HG03469 (cell line): ENCODE results near the gene TLR9.

Source experiments
- ATAC-seq: cut with Tn5 transposase; IDR thresholded peaks from one replicate; pipeline ENCODE4 v1.9.1; 2021; ENCODE audit warnings: mild to moderate bottlenecking, moderate library complexity, moderate number of reproducible peaks; ENCODE audit not compliant: unreplicated experiment

The TLR9 gene

DNA sequence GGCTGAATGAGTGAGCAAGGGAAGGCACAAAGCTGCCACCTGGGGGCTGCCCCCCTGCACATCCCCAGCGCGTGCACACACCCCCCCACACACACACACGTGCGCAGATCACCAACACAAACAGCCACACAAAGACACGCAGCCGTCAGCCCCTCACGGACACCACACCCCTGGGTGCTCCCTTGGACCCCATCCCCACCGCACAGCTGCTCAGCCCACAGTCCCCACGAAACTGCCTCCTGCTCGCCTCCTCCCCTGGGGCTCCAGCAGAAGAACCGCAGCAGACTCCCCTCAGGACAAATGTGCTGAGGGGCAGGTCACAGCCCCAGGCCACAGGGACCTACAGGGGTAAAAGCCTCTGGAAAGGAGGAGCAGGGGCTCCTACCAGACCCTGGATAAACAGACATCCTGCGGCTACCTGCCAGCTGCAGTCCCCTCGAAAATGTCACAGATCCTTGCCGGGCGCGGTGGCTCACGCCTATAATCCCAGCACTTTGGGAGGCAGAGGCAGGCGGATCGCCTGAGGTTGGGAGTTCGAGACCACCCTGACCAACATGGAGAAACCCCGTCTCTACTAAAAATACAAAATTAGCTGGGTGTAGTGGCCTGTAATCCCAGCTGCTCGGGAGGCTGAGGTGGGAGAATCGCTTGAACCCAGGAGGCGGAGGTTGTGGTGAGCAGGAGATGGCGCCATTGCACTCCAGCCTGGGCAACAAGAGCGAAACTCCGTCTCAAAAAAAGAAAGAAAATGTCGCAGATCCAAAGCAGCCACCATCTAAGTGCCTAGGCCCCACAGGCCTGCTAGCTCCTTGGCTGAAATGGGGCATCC, 7.0 kb upstream of the TLR9 start:
- ATAC-seq, result no peak

DNA sequence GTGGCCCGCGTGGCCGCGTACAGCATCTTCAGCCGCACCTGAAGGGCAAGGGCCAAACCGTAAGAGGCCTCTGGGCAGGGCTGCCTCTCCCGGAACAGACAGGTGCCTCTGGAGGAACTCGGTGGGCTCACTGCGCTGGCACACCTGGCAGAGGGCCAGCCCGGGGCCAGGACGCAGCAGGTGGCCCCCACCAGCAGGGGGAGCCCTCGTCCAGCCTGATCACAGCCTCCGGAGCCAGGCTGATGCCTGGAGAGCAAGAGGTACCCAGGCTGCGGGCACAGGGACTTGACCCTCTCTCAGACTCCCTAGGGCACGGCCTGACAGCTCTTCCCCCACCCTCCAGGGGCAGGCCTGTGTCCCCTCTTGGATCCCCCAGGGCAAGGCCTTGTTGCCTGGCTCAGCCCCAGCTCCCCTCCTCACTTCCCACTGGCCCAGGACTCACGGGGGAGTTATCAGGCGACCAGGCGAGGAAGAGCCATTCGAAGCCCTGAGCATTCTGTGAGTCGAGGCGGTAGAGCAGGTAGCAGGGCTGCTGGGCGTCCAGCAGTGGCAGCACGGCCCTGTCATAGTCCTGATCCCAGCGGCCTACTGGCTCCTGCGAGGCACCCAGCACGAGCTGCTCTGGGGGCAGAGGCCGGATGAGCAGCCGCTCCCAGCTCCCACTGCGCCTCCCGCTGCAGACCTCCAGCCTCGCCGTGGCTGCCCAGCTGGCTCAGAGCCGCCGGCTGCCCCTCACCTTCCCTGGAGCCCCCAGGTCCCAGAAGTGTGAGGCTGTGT, 6.2 kb upstream of the TLR9 start:
- ATAC-seq, result no peak

DNA sequence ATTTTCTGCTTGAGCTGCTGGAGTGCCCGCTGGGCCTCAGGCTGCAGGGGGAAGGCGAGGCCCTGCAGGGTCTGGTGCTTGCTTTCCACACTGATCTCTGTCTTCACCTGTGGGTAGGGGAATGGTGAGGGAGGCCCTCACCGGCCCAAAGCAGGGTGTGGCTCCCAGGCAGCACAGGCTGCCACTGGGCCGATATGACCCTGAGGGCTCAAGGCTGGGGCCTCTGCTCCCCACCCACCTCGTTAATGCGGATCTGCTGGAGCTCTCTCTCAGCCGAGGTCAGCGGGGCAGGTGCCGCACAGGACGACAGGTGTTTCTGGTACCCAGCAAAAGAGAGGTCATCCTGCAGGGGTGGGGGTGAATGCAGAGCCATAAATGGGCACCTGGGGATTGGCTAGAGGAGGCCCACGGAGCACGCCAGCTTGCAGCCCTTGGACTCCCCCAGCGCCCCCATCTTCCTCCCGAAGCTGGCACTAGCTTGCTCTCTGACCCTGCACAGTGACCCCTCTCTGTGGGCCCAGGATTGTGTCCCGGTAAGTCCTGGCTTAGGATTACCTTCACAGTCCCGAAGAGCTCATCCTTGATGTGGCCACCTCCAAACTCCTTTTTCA, 5.5 kb upstream of the TLR9 start:
- no peak for ATAC-seq

DNA sequence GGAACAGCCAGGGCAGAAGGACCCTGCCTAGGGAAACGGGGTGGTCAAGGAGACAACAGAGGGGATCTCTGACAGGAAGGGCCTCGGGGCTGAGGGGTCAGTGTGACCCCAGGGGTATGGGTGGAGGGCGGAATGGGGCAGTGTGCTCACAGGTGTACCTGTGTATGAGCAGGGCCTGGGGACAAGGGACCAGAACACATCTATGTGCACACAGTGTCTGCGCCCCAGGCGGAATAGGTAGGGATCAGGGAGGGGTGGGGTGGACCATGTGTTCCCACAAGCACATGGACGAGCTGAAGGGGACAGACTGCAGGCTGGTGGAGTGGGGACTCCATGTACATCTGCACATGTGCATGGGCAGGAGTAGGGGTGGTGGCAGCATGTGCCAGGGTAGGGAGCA, 5.0 kb upstream of the TLR9 start:
- no peak for ATAC-seq

DNA sequence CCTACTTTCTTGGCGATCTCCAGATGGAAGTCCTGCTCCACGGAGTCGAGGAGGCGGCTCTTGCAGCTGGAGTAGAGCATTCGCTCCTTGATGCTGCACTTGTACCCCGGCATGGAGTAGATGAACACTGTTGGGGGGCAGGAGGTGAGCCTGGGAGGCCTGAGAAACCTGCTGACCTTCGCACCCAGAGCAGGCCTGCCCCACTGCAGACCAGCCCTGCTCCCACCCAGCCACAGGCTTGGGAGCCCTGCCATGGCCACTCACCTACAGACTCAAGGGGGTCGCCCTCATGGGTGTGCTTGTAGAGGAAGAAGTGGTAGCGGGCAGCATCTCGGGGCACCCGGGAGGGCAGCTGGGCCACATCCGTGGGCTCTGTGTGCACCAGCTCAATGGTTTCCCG, 4.2 kb upstream of the TLR9 start:
- no peak for ATAC-seq

DNA sequence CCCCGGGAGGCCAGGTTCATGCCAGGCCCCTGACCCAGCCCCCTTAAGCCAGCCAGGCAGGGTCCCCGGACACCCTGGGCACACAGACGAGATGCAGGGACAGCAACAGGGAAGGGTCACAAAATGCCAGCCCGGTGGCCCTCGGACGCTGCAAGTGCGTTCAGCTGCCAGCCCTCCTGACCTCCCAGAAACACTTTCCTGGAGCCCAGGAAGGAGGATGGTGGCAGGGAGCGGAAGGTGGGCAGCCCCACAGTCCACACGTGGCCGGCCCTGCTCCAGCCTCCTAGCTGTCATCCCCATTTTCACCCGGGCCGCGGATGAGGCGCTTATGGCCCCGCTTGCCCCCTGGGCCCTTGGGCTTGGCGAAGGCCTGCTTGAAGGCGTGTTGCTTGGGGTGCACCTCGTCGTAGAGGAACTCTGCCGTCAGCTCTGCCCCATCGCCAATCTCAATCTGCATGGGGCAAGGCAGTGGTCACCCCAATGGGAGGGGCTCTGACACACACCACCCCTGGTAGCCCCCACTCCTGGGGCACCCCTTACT, 3.4 kb upstream of the TLR9 start:
- no peak for ATAC-seq

DNA sequence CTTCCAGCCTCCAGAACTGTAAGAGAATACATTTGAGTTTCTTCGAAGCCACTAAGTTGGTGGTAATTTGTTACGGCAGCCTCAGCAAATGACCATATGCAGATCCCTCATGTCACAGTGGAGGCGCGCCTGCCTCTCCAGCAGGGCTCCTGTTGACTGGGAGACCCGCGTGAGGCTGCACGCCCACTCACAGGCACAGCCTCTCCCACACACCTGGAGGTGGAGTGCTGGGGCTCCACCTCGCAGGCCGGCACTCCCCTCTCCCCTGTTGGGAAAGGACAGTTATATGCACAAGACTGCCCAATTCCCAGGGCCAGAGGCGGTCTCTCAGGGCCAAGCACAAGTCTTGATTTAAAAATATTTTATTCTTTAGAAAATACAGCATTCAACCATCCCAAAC, 2.8 kb upstream of the TLR9 start:
- no peak for ATAC-seq

DNA sequence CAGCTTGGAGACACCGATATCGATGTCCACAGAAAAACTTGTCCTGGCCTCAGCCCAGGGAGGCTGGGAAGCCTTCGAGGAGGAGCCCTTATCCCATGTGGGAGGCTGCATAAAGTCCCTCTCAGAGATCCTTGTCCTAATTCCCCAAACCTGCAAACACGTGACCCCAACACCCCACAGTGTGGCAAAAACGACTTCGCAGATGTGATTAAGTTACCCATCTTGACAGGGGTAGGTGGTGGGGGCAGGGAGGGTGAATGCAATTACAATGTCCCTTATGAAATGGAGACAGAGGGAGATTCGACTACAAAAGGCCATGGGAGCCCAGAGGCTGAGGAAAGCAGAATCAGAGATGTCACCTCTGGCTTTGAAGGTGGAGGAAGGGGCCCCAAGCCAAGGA, 2.3 kb upstream of the TLR9 start:
- no peak for ATAC-seq

DNA sequence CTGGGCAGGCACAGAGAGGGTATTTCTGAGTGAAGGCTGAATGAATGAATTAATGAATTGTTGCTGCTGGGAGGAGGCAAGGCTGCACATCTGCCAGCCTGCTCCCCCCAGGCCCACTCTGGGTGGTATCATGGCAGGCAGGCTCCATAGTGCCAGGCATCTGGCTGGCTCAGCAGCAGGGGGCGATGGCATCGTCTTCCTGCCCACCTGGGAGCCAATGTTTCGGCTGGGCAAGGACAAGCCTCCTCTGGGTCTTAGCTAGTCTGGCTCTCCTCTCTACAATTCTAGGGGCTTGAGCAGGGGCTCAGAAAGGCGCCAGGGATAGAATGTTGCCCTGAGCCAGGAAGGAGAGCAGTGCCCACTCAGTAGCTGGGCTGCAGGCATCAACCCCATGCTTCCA, 1.7 kb upstream of the TLR9 start:
- ATAC-seq, result no peak

DNA sequence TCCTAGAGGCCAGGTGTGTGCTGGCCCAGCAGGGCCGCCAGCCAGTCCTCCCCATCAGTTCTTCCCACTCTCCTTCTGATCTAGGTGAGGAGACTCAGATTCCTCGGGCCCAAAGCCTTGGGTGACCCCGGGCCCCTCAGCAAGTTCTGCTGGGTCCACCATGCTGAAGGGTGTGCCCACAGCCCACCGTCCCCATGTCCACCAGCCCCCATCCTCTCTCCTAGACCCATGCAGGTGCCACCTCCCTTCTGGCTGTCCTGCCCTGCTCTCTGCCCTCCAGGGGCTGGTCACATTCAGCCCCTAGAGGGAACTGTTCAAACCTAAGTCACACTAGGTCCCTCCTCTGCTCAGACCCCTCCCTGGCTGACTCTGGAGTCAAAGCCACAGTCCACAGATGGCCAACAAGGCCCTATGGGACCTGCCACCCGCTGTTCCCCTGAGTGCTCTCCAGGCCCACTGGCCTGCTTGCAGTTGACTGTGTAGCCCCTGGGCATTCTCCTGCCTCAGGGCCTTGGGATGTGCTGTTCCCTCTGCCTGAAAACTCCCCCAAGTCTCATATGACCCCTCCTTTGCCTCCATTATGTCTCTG, 878 bp upstream of the TLR9 start:
- no peak for ATAC-seq

DNA sequence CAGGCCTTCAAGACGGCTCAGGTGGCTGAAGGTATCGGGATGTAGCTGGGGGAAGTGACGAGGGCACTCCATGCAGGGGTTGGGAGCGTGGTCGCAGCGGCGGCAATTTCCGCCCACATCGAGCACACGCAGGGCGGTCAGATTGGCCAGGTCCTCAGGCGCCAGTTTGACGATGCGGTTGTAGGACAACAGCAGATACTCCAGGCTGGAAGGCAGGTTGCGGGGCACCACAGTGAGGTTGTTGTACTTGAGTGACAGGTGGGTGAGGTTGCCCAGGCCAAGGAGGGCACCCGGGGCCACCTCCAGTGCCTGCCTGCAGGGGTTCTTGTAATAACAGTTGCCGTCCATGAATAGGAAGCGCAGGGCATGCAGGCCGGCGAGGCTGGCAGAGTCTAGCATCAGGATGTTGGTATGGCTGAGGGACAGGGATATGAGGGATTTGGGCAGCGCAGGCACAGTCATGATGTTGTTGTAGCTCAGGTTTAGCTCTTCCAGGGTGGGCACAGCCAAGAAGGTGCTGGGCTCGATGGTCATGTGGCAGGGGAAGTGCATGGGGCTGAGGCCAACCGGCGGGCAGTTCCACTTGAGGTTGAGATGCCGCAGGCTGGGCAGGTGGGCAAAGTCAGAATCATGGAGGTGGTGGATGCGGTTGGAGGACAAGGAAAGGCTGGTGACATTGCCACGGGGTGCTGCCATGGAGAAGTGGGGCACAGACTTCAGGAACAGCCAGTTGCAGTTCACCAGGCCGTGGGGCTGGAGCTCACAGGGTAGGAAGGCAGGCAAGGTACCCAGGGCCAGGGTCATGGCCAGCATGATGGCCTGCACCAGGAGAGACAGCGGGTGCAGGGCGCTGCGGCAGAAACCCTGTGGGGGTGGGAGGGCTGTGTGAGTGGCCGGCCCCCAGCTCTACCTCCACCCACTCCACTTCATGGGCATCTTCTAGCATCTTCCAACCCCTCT, 1.7 kb downstream of the TLR9 start:
- no peak for ATAC-seq

DNA sequence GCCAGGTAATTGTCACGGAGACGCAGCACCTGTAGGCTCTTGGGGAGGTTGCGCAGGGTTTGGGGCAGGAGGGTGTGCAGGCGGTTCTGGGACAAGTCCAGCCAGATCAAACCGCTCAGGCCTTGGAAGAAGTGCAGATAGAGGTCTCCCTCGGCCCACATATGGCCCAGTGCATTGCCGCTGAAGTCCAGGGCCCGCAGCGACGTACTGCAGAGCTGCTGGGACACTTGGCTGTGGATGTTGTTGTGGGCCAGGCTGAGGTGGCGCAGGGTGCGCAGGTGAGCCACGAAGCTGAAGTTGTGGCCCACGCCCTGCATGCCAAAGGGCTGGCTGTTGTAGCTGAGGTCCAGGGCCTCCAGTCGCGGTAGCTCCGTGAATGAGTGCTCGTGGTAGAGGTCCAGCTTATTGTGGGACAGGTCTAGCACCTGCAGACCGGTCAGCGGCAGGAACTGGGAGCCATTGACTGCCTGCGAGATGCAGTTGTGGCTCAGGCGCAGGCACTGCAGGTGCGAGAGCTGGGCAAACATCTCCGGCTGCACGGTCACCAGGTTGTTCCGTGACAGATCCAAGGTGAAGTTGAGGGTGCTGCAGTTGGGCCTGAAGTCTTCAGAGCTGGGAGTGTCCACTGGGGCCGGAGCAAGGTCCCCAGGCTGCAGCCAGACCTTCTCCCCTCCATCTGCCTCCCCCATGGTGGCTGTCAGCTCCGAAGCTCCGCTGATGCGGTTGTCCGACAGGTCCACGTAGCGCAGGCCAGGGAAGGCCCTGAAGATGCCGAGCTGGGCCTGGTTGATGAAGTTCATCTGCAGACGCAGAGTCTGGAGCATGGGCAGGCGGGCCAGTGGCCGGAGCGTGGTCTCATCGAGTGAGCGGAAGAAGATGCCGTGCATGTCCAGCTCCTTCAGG, 2.9 kb downstream of the TLR9 start:
- no peak for ATAC-seq

DNA sequence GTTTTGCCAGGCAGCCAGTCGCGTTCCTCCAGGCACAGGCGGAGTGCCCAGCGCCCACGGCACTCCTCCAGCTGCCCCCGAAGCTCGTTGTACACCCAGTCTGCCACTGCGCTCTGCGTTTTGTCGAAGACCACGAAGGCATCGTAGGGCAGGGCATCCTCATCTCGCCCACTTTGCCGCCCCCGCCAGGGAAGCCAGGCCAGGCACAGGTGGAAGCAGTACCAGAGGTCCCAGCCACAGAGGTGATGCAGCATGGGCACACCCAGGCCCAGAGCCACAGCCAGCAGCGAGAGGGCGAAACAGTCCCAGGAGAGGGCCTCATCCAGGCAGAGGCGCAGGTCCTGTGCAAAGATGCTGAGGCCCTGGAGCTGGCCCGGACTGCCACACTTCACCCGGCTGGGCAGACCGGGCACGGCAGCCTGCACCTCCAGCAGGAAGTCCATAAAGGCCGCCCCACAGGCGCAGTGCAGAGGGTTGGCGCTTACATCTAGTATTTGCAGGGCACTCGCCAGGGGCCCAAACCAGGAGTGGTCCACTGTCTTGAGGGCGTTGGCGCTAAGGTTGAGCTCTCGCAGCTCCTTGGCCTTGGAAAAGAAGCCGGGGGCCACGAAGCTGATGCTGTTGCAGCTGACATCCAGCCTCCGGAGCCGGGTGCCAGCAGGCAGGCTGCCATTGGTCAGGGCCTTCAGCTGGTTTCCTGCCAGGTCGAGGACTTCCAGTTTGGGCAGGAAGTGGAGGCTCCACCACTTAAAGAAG, 3.7 kb downstream of the TLR9 start:
- ATAC-seq, result no peak

DNA sequence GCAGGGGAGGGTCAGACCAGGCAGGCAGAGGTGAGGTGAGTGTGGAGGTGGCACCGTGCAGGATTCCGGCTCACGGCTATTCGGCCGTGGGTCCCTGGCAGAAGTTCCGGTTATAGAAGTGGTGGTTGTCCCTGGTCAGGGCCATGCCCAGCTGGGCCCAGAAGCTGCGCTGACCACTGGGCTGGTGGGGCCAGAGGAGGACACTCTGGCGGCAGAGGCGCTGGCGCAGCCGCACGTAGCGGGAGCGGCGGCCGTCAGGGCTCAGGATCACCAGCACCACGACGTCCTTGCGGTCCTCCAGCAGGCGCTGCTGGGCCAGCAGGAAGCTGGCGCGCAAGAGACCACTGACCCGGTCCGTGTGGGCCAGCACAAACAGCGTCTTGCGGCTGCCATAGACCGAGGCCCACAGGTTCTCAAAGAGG, 4.3 kb downstream of the TLR9 start:
- no peak for ATAC-seq

DNA sequence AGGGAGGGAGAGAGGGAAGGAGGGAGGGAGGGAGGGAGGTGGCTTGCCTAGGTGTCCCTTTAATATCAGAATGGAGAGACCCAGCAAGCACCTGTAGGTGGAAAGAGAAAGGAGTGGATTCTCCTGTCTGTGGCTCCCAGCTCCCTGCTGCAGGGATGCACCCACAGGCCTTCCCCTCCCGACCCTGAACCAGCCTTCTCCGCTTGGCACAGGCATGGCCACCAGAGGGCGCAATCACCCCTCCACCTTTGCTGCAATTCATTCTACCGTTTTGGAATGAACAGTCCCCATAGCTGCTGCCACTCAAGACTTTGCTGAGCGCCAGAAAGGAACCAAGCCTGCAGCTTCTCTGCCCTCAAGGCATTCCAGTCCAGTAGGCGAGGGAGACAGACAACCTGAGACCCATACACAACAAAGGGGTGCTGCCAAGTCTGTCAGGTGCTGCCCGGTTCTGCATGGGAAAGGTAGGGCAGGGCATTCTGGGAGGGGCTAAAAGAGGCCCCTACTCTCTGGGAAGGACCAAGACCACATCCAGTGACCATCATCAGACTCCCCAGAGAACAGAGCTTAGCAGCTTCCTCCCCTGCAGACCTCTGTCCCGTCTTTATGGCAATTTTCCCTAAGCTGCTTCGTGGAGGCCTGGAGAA, 4.9 kb downstream of the TLR9 start:
- no peak for ATAC-seq

DNA sequence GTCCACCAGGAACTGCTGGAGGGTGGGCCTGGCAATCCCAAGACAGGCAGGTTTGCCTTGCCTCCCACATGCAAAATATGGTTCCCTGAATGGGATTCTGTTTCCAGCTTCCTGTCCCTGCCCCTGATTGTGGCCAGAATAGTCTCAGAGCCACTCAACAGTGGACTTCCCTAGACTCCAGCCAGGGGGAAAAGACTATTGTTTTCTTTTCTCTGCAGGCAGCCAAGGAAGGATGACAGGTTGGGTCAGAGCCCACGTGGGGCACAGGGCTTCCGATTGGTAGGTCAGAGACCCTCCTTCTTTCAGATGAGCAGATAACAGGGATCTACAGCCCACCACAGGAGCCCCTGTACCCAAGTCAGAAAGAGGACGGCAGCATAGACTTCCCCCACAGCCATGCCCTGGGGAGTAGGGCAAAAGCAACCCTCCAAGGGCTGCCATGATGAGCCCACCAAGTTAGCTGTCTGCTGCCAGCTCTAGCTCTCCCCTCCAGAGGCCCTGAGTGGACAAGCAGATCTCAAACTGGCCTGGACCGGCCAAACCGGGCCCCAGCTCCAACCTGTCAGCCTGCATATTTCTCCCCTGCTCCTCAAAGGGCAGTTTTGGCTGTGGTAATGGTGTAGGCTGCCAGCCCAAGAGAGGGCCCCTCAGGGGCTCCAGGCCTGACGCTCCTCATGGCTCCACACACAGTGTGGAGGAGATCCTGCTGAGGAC, 6.4 kb downstream of the TLR9 start:
- ATAC-seq, result no peak

DNA sequence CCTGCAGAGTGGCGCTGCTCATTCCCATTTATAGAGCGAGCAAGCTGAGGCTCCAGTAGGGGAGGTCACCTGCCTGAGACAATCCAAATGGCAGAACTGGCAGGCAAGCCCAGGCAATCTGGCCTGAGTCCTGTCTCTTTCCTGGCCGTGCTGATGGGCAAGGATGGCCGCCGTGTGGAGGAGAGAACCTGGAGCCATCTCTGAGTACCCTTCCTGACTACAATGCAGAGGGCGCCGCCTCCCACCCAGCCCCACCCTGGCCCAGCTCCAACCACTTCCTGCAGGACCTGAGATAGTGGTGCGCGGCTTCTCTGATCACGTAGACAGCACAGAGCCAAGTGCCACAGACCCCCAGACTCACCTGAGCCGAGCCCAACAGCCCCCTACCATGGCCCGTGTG, 7.0 kb downstream of the TLR9 start:
- no peak for ATAC-seq
